GM12801 (cell line): Measurements from ENCODE around the gene ZPLD1.

Experiments used
- CTCF ChIP-seq: IDR thresholded peaks from one replicate; pipeline ENCODE4 v1.5.1; 2011; ENCODE audit warnings: control low read depth; ENCODE audit not compliant: insufficient read length; ENCODE audit errors: extremely low read depth

The ZPLD1 gene

GRCh38 chr3:102434715-102435114 is at the start of gene ZPLD1:
Gene ZPLD1 (plus strand): TSS chr3:102435015. CDS start chr3:102438488, 3,473 bp downstream.
- no peak for TF ChIP-seq CTCF

- no peak for TF ChIP-seq CTCF
Measured at GRCh38 chr3:102390171-102390864, 44.5 kb upstream of the ZPLD1 start.

GRCh38 chr3:102390916-102391315 is 43.9 kb upstream of the ZPLD1 start:
- TF ChIP-seq CTCF = no peak

GRCh38 chr3:102391491-102391890 is 43.3 kb upstream of the ZPLD1 start:
- TF ChIP-seq CTCF = no peak

- TF ChIP-seq CTCF = no peak
Measured at GRCh38 chr3:102394517-102394916, 40.3 kb upstream of the ZPLD1 start.

GRCh38 chr3:102398176-102398575 is 36.6 kb upstream of the ZPLD1 start:
- TF ChIP-seq CTCF = no peak

GRCh38 chr3:102398666-102399065 is 36.1 kb upstream of the ZPLD1 start:
- TF ChIP-seq CTCF = no peak
